K562 (cell line): Measurements from ENCODE around the gene TPX2. TPM values are rescaled to one million over a fixed set of nuclear protein-coding genes. Genes with fewer than 3 reads are reported as not detected.

Experiments
- ATAC-seq: fragments of 200-7000 bp; cut with Tn5 transposase; 3 replicates; pipeline ENCODE4 v1.9.1; 2020; ENCODE audit warnings: moderate library complexity
- BruUV-seq: library from RNA; stranded (reverse); fragments of 400-500 nt; replicated peaks from 2 replicates; lab custom pipeline; 2021; lab: Mats Ljungman, UMichigan
- CTCF ChIA-PET: fragments of 300-600 bp; formaldehyde crosslinking; extraction: SDS; loops from one replicate; lab custom pipeline; 2021; ENCODE audit warnings: low intra/inter-chr PET ratio; lab: Yijun Ruan, JAX
- POLR2A ChIA-PET: fragments of 300-600, 350-650 bp; sonication (Branson Sonifier 250); formaldehyde crosslinking; extraction: SDS; loops from one replicate; lab custom pipeline; 2021; ENCODE audit warnings: antibody characterized with exemption, inconsistent platforms; lab: Yijun Ruan, JAX
- DNase-seq, 4 experiments: peaks; one replicate each; pipeline versions ENCODE4 v3.0.0 to v3.0.0-alpha.2; 2011 to 2018; ENCODE audit warnings: low spot score in 3 of 4, mixed read lengths in 3 of 4; ENCODE audit errors: extremely low read depth in 1 of 4
- FAIRE-seq: peaks from 2 replicates; lab custom pipeline; 2011; peaks lifted over from hg19 to GRCh38; lab: Jason Lieb, UNC
- H2AFZ ChIP-seq: 2 replicates; pipeline ENCODE4 v1.6.0; 2011; ENCODE audit warnings: low read depth, low read length, control low read depth, inconsistent platforms
- H3K27ac ChIP-seq: fragments of 200-600 bp; 3 replicates; pipeline ENCODE4 v1.8.0; 2011; ENCODE audit warnings: low read depth, mild to moderate bottlenecking, control low read depth, inconsistent platforms, low read length, moderate library complexity, mixed read lengths; ENCODE audit errors: extremely low read depth
- H3K27me3 ChIP-seq, 2 experiments: fragments of 300-600 bp in 1 of 2; 2 replicates in 1 of 2; 3 replicates in 1 of 2; pipeline versions ENCODE4 v1.6.0 to v1.8.0; 2011; ENCODE audit warnings: inconsistent platforms in 2 of 2, low read length in 2 of 2, mild to moderate bottlenecking in 1 of 2, mixed read lengths in 1 of 2, moderate library complexity in 1 of 2; ENCODE audit not compliant: control insufficient read depth in 2 of 2, insufficient read depth in 2 of 2
- H3K36me3 ChIP-seq: fragments of 300-600 bp; 3 replicates; pipeline ENCODE4 v1.8.0; 2011; ENCODE audit warnings: mild to moderate bottlenecking, low read length, inconsistent platforms; ENCODE audit not compliant: control insufficient read depth, insufficient read depth
- H3K4me1 ChIP-seq, 2 experiments: fragments of 200-600 bp in 1 of 2; replicated peaks in 1 of 2; 2 replicates in 1 of 2; 3 replicates in 1 of 2; pipeline versions ENCODE4 v1.5.1 to v1.8.0; 2011; ENCODE audit warnings: inconsistent platforms in 2 of 2, low read length in 2 of 2, mild to moderate bottlenecking in 1 of 2, mixed read lengths in 1 of 2, moderate library complexity in 1 of 2; ENCODE audit not compliant: control insufficient read depth in 2 of 2, insufficient read depth in 2 of 2
- H3K4me2 ChIP-seq: 2 replicates; pipeline ENCODE4 v1.6.1; 2011; ENCODE audit warnings: low read length, control low read depth, inconsistent platforms, mixed read lengths; ENCODE audit not compliant: insufficient read depth
- H3K4me3 ChIP-seq: fragments of 200-600 bp; sonication (generic), shearing (Covaris generic); 2 replicates; pipeline ENCODE4 v1.5.1; 2016; ENCODE audit warnings: control low read depth, inconsistent platforms
- H3K79me2 ChIP-seq: fragments of 200-600 bp; 3 replicates; pipeline ENCODE4 v1.8.0; 2011; ENCODE audit warnings: low read length, inconsistent platforms; ENCODE audit not compliant: control insufficient read depth, insufficient read depth
- H3K9ac ChIP-seq, 2 experiments: 2 replicates each; pipeline versions ENCODE4 v1.6.0 to v1.6.1; 2011; ENCODE audit warnings: low read depth in 2 of 2, low read length in 2 of 2, control low read depth in 1 of 2, inconsistent platforms in 1 of 2, mild to moderate bottlenecking in 1 of 2, mixed read lengths in 1 of 2; ENCODE audit not compliant: insufficient read depth in 1 of 2
- H3K9me1 ChIP-seq: one replicate; pipeline ENCODE4 v1.6.0; 2011; ENCODE audit warnings: inconsistent platforms, mild to moderate bottlenecking, low read length, moderate library complexity; ENCODE audit not compliant: control insufficient read depth, insufficient read depth
- H3K9me3 ChIP-seq: replicated peaks from 2 replicates; pipeline ENCODE4 v1.5.1; 2011; ENCODE audit warnings: low read depth, low read length, inconsistent platforms; ENCODE audit not compliant: control insufficient read depth, insufficient read depth
- H4K20me1 ChIP-seq: replicated peaks from 2 replicates; pipeline ENCODE4 v1.6.1; 2011; ENCODE audit warnings: low read length, inconsistent platforms, mixed read lengths; ENCODE audit not compliant: control insufficient read depth, insufficient read depth
- ELF1 ChIP-seq: fragments of 200-800 bp; sonication (Bioruptor generic); IDR thresholded peaks from 2 replicates; pipeline ENCODE4 v1.6.1; 2016; ENCODE audit warnings: missing genetic modification characterization, missing compliant biosample characterization
- EWSR1 ChIP-seq: fragments of 450-650 bp; IDR thresholded peaks from 2 replicates; pipeline ENCODE4 v1.6.1; 2018; ENCODE audit warnings: borderline replicate concordance, mild to moderate bottlenecking, low read depth, moderate library complexity; ENCODE audit not compliant: partially characterized antibody
- ID3 ChIP-seq, 2 experiments: fragments of 250-450 bp in 1 of 2; fragments of 450-650 bp in 1 of 2; sonication (Bioruptor Pico) in 1 of 2; IDR thresholded peaks; 2 replicates each; pipeline versions ENCODE4 v1.6.1 to v1.8.0; 2016 to 2021; ENCODE audit warnings: mild to moderate bottlenecking in 2 of 2, moderate library complexity in 2 of 2, missing compliant biosample characterization in 1 of 2, missing genetic modification characterization in 1 of 2
- MAFG ChIP-seq: fragments of 450-650 bp; conservative IDR thresholded peaks from 2 replicates; pipeline ENCODE4 v1.6.1; 2016; ENCODE audit warnings: missing genetic modification characterization, missing compliant biosample characterization
- NEUROD1 ChIP-seq: fragments of 150-350 bp; IDR thresholded peaks from 2 replicates; pipeline ENCODE4 v1.6.1; 2014; ENCODE audit warnings: borderline replicate concordance, low read length, low read depth; ENCODE audit not compliant: partially characterized antibody
- RB1 ChIP-seq: fragments of 450-650 bp; IDR thresholded peaks from 2 replicates; pipeline ENCODE4 v1.6.1; 2017; ENCODE audit warnings: low read depth, mild to moderate bottlenecking
- RBM39 ChIP-seq: fragments of 200-400 bp; formaldehyde crosslinking; optimal IDR thresholded peaks from 2 replicates; pipeline ENCODE3; 2018; ENCODE audit warnings: low read depth, low read length
- YY1 ChIP-seq, 3 experiments: IDR thresholded peaks; 2 replicates each; pipeline ENCODE4 v1.6.1; 2011; ENCODE audit warnings: low read length in 2 of 3, mild to moderate bottlenecking in 2 of 3, moderate library complexity in 2 of 3, borderline replicate concordance in 1 of 3, control low read depth in 1 of 3, low read depth in 1 of 3; ENCODE audit not compliant: insufficient read depth in 3 of 3, insufficient replicate concordance in 2 of 3, control insufficient read depth in 1 of 3, insufficient read length in 1 of 3; ENCODE audit errors: extremely low read depth in 1 of 3
- ZBTB17 ChIP-seq: fragments of 450-650 bp; formaldehyde crosslinking; IDR thresholded peaks from 2 replicates; pipeline ENCODE4 v1.4.0; 2020; ENCODE audit warnings: mild to moderate bottlenecking
- ZNF408 ChIP-seq: fragments of 250-450 bp; sonication (Bioruptor Pico); IDR thresholded peaks from 2 replicates; pipeline ENCODE4 v1.4.0; 2020; ENCODE audit warnings: low read depth, mild to moderate bottlenecking, moderate library complexity
- WGBS: fragments of 100-300 bp; shearing (Covaris generic); methylation state at CpG from one replicate; pipeline ENCODE4 v1.1.6; 2016; ENCODE audit warnings: low coverage, mixed read lengths; ENCODE audit not compliant: insufficient coverage; ENCODE audit errors: missing lambda C conversion rate; 5-methylcytosine and 5-hydroxymethylcytosine counted together
- in situ Hi-C: fragments of 300-500 bp; cut with MboI; formaldehyde crosslinking; loops from 4 replicates; pipeline ENCODE4 v1.15.0; 2018; ENCODE audit warnings: inconsistent platforms, mixed read lengths
- intact Hi-C: fragments of 100-400 bp; cut with micrococcal nuclease; formaldehyde crosslinking; loops from 2 replicates; pipeline ENCODE4 v1.14.2; 2022
- polyA plus RNA-seq, 8 experiments: library from polyadenylated mRNA; depleted of rRNA in 4 of 8; stranded (reverse) in 5 of 8; unstranded in 3 of 8; fragments of >200 nt; fragmentation: Nextera tagmentation in 2 of 8; fragmentation: Illumina TruSeq in 1 of 8; extraction: Ambion mirVana in 2 of 8; extraction: Trizol in 1 of 8; gene quantifications; 2 replicates each; pipeline versions ENCODE4 v1.2.1 to v1.2.3, GENCODE V29; 2011 to 2014; ENCODE audit warnings: inconsistent platforms in 1 of 8, missing spikeins in 1 of 8
- total RNA-seq, 7 experiments: library from RNA; depleted of rRNA in 6 of 7; stranded (reverse); fragments of >200 nt in 6 of 7; fragmentation: Illumina TruSeq in 2 of 7; extraction: Trizol in 2 of 7; gene quantifications; 2 replicates each; pipeline versions ENCODE4 v1.2.1 to v1.2.3, GENCODE V29; 2011 to 2021; ENCODE audit warnings: low replicate concordance in 1 of 7
- TF ChIP-seq, protein P1 (sequence below): fragments of 250-450 bp; sonication (Bioruptor Pico); IDR thresholded peaks from 2 replicates; pipeline ENCODE4 v1.8.0; 2021; ENCODE audit warnings: mild to moderate bottlenecking, moderate library complexity

TPX2 gene
- total and polyA plus RNA-seq, 9 of the 15 experiments (the other 6 are each of a cell fraction or from before 2014, with no cell fraction given), result 48.0 to 241 (median 133) TPM

DNA sequence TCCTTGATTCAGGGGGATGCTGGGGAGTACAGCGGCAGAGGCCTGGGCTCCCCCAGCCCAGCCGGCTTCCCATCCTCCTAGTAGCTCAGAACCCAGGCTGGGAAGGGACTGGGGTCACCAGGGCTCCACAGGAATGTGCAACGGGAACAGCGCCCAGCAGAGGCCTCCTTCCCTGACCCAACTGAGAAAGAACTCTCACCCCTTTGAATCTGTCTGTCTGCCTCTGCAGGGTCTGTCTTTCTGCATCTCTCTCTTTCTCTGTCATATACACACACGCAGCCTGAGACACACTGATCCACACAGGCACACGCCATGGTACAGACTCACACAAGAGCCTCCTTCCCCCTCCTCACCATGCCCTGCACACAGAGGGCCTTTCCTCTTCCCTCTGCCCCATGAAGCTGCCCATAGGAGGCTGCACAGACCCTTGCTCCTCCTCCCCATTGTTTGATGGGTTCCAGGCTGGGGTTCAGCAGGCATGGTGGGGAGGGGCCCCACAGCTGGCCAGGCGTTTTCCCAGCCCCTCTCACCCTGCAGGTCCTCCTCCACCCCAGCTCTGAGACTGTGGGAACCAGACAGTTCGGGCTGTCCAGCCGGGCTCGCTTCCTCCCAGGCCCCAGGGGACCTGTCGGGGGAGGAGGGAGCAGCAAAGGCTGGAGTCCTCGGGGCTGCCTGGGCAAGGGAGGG, 103.5 kb downstream of the TPX2 start:
- Histone ChIP-seq H3K9me3 (no peaks in the 10 kb centered on the region), H2AFZ (no peak overlapping the region), H3K27ac (no peak overlapping the region), H3K4me1 (peaks cover 14 to 44% of the 10 kb centered on the region in 2 experiments), H3K9me1 (no peaks in the 10 kb centered on the region), H3K9ac (no peak overlapping the region), H3K79me2 (no peaks in the 10 kb centered on the region), H3K4me3 (no peak overlapping the region), H3K36me3 (no peaks in the 10 kb centered on the region), H3K4me2 (no peak overlapping the region), H4K20me1 (peaks cover 7% of the 10 kb centered on the region; the same call in 1 of the 2 replicates), H3K27me3 (peaks cover under 1 to 2% of the 10 kb centered on the region in 2 experiments; a peak in 4 of 5 replicates)
- no TSS peak for BruUV-seq
- in situ Hi-C loops, result loop anchor here (25.0 kb wide), 1 partner anchor 820 kb away; the partner anchor contains the start of gene C20orf203
- CTCF ChIA-PET, result interaction anchor here (0.6 kb wide), 1 partner anchor 324 kb away, joined by 3 read pairs; no protein-coding TSS in a partner anchor
- FAIRE-seq (no peak), ATAC-seq (no peak), DNase-seq (no peak)
- intact Hi-C loops, result no loop called here
- POLR2A ChIA-PET, result no interaction called here
- WGBS, result 38% methylated on average over 11 of the region's 12 CpGs
- TF ChIP-seq NEUROD1 (no peak), ELF1 (tag) (no peak), ZBTB17 (CRISPR knock-in tag) (no peak), ID3 (CRISPR knock-in tag; IDR thresholded peaks at IDR 0.05) (no peak), ID3 (tag; IDR thresholded peaks at IDR 0.05) (no peak), RBM39 (no peak), RB1 (no peak), EWSR1 (no peak), YY1 (IDR thresholded peaks at IDR 0.05; ENCODE audit: borderline replicate concordance in 1 of 3, control insufficient read depth in 1 of 3, extremely low read depth in 1 of 3, insufficient read depth in 3 of 3, insufficient read length in 1 of 3, insufficient replicate concordance in 2 of 3, low read depth in 1 of 3, low read length in 2 of 3) (no peak), MAFG (tag) (no peak), ZNF408 (CRISPR knock-in tag) (no peak)
- TF ChIP-seq, protein P1, sequence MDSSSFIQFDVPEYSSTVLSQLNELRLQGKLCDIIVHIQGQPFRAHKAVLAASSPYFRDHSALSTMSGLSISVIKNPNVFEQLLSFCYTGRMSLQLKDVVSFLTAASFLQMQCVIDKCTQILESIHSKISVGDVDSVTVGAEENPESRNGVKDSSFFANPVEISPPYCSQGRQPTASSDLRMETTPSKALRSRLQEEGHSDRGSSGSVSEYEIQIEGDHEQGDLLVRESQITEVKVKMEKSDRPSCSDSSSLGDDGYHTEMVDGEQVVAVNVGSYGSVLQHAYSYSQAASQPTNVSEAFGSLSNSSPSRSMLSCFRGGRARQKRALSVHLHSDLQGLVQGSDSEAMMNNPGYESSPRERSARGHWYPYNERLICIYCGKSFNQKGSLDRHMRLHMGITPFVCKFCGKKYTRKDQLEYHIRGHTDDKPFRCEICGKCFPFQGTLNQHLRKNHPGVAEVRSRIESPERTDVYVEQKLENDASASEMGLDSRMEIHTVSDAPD, result no peak
